Measurements from ENCODE around the gene MIF4GD. TPM values are rescaled to one million over a fixed set of nuclear protein-coding genes. Genes with fewer than 3 reads are reported as not detected.

MIF4GD gene
- total RNA-seq, 1 donor from 2014 or later, result 19.0 TPM

DNA sequence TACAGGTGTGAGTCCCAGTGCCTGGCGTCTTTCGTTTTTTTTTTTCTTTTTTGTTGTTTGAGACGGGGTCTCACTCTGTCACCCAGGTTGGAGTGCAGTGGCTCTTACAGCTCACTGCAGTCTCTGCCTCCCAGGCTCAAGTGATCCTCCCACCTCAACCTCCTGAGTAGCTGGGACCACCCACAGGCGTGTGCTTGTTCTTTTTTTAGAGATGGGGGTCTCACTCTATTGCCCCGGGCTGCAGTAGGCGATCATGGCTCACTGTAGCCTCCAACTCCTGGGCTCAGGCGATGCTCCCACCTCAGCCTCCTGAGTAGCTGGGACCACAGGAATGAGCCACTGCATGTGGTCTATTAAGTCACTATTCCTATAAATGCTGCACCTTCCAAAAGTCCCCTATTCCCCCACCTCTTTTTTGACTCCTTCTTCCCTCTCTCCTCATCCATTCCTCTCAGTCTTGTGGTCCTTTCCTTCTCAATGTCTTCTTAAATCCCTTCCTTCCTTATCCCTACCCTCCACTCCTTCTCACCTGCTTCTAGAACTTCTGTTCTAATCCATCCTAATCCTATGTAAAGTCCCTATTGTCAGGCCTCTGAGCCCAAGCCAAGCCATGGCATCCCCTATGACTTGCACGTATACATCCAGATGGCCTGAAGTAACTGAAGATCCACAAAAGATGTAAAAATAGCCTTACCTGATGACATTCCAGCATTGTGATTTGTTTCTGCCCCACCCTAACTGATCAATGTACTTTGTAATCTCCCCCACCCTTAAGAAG lies 18.8 kb downstream of the MIF4GD start:
- H3K27ac Mint-ChIP-seq (ENCODE audit: unreplicated experiment), result peak overlapping the region; percentile 28
- no peak overlapping the region for H3K4me3 Mint-ChIP-seq (ENCODE audit: unreplicated experiment)
- H3K36me3 Mint-ChIP-seq (ENCODE audit: low read depth), result no peaks in the 10 kb centered on the region
- no peaks in the 10 kb centered on the region for H3K27me3 Mint-ChIP-seq (ENCODE audit: low read depth)
- peaks cover 27% of the 10 kb centered on the region for H3K4me1 Mint-ChIP-seq (ENCODE audit: low read depth)
- TF ChIP-seq, protein P1, sequence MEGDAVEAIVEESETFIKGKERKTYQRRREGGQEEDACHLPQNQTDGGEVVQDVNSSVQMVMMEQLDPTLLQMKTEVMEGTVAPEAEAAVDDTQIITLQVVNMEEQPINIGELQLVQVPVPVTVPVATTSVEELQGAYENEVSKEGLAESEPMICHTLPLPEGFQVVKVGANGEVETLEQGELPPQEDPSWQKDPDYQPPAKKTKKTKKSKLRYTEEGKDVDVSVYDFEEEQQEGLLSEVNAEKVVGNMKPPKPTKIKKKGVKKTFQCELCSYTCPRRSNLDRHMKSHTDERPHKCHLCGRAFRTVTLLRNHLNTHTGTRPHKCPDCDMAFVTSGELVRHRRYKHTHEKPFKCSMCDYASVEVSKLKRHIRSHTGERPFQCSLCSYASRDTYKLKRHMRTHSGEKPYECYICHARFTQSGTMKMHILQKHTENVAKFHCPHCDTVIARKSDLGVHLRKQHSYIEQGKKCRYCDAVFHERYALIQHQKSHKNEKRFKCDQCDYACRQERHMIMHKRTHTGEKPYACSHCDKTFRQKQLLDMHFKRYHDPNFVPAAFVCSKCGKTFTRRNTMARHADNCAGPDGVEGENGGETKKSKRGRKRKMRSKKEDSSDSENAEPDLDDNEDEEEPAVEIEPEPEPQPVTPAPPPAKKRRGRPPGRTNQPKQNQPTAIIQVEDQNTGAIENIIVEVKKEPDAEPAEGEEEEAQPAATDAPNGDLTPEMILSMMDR (IDR thresholded peaks at IDR 0.05), result no peak
- no peak for DNase-seq (ENCODE audit: low spot score)
- H3K9me3 Mint-ChIP-seq (ENCODE audit: low read depth), result no peaks in the 10 kb centered on the region

DNA sequence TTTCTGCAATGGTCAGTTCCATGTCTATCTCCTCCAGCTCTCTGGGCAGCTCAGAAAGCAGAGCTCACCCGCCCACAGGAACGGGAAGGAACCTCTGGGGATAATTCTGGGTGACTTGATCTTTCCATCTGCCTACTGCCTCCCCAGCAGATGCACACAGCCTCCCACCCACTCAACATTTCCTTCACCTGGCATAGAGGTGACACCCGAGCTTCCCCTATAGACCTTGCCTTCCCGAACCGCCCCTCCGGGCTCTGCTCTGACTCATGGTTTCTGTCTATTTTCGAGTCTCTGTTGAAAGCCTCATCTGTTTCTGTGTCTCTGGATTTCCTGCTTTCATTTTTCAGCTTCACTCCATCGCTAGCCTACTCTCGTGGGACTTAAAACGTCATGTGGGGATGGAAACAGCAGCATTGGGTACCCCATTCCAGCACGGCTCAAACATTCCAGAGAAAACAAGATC lies 21.0 kb downstream of the MIF4GD start:
- Mint-ChIP-seq H3K36me3 (ENCODE audit: low read depth) (peaks cover 5% of the 10 kb centered on the region), H3K9me3 (ENCODE audit: low read depth) (no peaks in the 10 kb centered on the region), H3K27me3 (ENCODE audit: low read depth) (no peaks in the 10 kb centered on the region), H3K4me3 (ENCODE audit: unreplicated experiment) (peak overlapping the region; percentile 64), H3K27ac (ENCODE audit: unreplicated experiment) (peak overlapping the region; percentile 91), H3K4me1 (ENCODE audit: low read depth) (peaks cover 19% of the 10 kb centered on the region)
- no peak for DNase-seq (ENCODE audit: low spot score)
- TF ChIP-seq, protein P1 (IDR thresholded peaks at IDR 0.05), result no peak

DNA sequence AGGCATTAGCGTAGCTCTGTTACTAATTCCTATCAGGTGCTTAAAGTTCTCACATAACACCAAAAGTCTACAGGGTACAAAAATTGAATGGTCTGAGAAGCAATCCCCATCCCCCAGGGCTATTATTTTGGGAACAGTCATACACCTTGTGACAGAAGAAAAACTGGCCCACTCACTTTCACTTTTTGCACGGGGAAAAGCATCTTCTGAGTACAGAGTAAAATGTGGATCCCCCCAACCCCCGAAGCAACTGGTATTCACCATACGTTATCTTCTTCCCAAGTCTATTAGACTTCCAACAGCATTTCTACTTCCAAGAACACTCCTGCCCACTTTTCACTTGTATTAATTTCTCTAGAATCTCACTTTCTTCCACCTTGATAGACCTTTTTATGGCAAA lies 21.5 kb downstream of the MIF4GD start:
- H3K27me3 Mint-ChIP-seq (ENCODE audit: low read depth), result no peaks in the 10 kb centered on the region
- H3K9me3 Mint-ChIP-seq (ENCODE audit: low read depth), result no peaks in the 10 kb centered on the region
- TF ChIP-seq, protein P1 (IDR thresholded peaks at IDR 0.05), result no peak
- peaks cover 19% of the 10 kb centered on the region for H3K4me1 Mint-ChIP-seq (ENCODE audit: low read depth)
- H3K27ac Mint-ChIP-seq (ENCODE audit: unreplicated experiment), result peak overlapping the region; percentile 91
- DNase-seq (ENCODE audit: low spot score), result no peak
- peak overlapping the region; percentile 64 for H3K4me3 Mint-ChIP-seq (ENCODE audit: unreplicated experiment)
- peaks cover 6% of the 10 kb centered on the region for H3K36me3 Mint-ChIP-seq (ENCODE audit: low read depth)

DNA sequence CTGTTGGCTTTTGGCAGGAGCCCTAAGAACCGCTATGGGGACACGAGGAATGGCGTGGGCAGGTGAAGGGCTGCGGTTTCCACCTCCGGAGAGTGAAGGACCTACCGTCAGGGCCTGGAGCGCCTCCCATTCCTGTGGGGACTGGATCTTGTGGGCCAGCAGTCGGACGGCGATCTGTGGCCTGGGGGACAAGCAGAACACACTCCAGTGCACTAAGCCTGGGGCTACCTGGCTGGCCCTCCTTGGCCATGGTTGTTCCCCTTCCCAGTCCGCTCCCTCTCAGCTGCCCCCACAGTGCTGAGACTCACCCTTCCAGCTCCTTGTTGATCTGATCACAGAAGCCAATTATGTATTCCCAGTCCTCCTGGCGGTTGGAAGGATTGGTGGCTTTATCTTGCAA lies 24.6 kb downstream of the MIF4GD start:
- Mint-ChIP-seq H3K36me3 (ENCODE audit: low read depth) (peaks cover 17% of the 10 kb centered on the region), H3K9me3 (ENCODE audit: low read depth) (no peaks in the 10 kb centered on the region), H3K27me3 (ENCODE audit: low read depth) (no peaks in the 10 kb centered on the region), H3K4me1 (ENCODE audit: low read depth) (peaks cover 16% of the 10 kb centered on the region), H3K27ac (ENCODE audit: unreplicated experiment) (no peak overlapping the region), H3K4me3 (ENCODE audit: unreplicated experiment) (no peak overlapping the region)
- no peak for DNase-seq (ENCODE audit: low spot score)
- TF ChIP-seq, protein P1 (IDR thresholded peaks at IDR 0.05), result no peak

DNA sequence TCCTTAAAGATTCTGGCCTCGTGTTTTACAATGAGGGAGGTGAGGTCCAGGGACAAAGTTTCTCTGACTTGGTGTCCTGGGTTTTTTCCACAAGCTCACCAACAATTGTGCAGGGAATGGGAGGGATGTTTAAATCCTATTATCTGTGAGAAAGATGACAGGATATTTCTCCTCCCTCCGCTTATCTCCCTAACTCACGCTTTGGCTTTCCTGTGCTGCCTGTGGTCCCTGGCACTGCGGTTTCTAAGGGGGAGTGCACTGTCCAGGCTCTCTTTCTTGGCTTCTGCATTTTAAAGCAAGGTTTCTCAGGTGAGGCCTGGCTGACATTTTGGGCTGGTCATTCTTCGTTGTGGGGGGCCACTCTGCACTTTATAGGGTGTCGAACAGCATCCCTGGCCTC lies 26.0 kb downstream of the MIF4GD start:
- Mint-ChIP-seq H3K4me1 (ENCODE audit: low read depth) (peaks cover 7% of the 10 kb centered on the region), H3K27ac (ENCODE audit: unreplicated experiment) (no peak overlapping the region), H3K36me3 (ENCODE audit: low read depth) (peaks cover 17% of the 10 kb centered on the region), H3K27me3 (ENCODE audit: low read depth) (no peaks in the 10 kb centered on the region), H3K9me3 (ENCODE audit: low read depth) (no peaks in the 10 kb centered on the region), H3K4me3 (ENCODE audit: unreplicated experiment) (no peak overlapping the region)
- TF ChIP-seq, protein P1 (IDR thresholded peaks at IDR 0.05), result no peak
- no peak for DNase-seq (ENCODE audit: low spot score)

Measured in chondrocyte (in vitro differentiated cells).